IMR-90 (cell line): ENCODE data around the gene AGGF1. TPM values are rescaled to one million over a fixed set of nuclear protein-coding genes. Genes with fewer than 3 reads are reported as not detected.

Experiments used
- ATAC-seq: fragments of 200-7000 bp; cut with Tn5 transposase; 2 replicates; pipeline ENCODE4 v1.9.1; 2020; ENCODE audit warnings: low read depth, mild to moderate bottlenecking, moderate library complexity
- BruUV-seq: library from RNA; stranded (reverse); fragments of 400-500 nt; replicated peaks from 2 replicates; lab custom pipeline; 2021; lab: Mats Ljungman, UMichigan
- CTCF ChIA-PET: fragments of 300-600 bp; formaldehyde crosslinking; extraction: SDS; loops from one replicate; lab custom pipeline; 2021; ENCODE audit warnings: antibody characterized with exemption; lab: Yijun Ruan, JAX
- POLR2A ChIA-PET: fragments of 300-600 bp; sonication (Branson Sonifier 250); formaldehyde crosslinking; loops from one replicate; lab custom pipeline; 2022; ENCODE audit warnings: antibody characterized with exemption; ENCODE audit not compliant: unreplicated experiment; lab: Charles Lee
- DNase-seq: peaks from one replicate; pipeline ENCODE4 v3.0.0; 2013
- H2AFZ ChIP-seq: replicated peaks from 2 replicates; pipeline ENCODE3; 2013; ENCODE audit warnings: low read length, mild to moderate bottlenecking; ENCODE audit not compliant: poor library complexity
- H2AK5ac ChIP-seq: 2 replicates; pipeline ENCODE4 v1.6.1; 2013; ENCODE audit warnings: low read depth, low read length, inconsistent platforms
- H2AK9ac ChIP-seq: replicated peaks from 2 replicates; pipeline ENCODE3; 2013; ENCODE audit warnings: mild to moderate bottlenecking, low read depth, low read length, moderate library complexity; ENCODE audit not compliant: poor library complexity
- H2BK120ac ChIP-seq: 2 replicates; pipeline ENCODE4 v1.6.1; 2013; ENCODE audit warnings: low read depth, low read length, inconsistent platforms
- H2BK15ac ChIP-seq: 3 replicates; pipeline ENCODE4 v1.6.1; 2013; ENCODE audit warnings: low read depth, low read length, inconsistent platforms
- H2BK20ac ChIP-seq: 2 replicates; pipeline ENCODE4 v1.6.1; 2013; ENCODE audit warnings: low read depth, mild to moderate bottlenecking, inconsistent platforms, low read length, moderate library complexity
- H2BK5ac ChIP-seq: 2 replicates; pipeline ENCODE4 v1.6.1; 2013; ENCODE audit warnings: mild to moderate bottlenecking, low read depth, low read length, inconsistent platforms; ENCODE audit not compliant: poor library complexity, severe bottlenecking
- H3K14ac ChIP-seq: replicated peaks from 2 replicates; pipeline ENCODE4 v1.6.1; 2013; ENCODE audit warnings: low read depth, low read length, inconsistent platforms
- H3K18ac ChIP-seq: 2 replicates; pipeline ENCODE4 v1.6.1; 2013; ENCODE audit warnings: low read depth, low read length, control low read depth
- H3K23ac ChIP-seq: 2 replicates; pipeline ENCODE4 v1.6.1; 2013; ENCODE audit warnings: low read depth, low read length, inconsistent platforms
- H3K27ac ChIP-seq: 2 replicates; pipeline ENCODE4 v1.5.1; 2013; ENCODE audit warnings: mild to moderate bottlenecking, control low read depth, low read length; ENCODE audit not compliant: insufficient read depth
- H3K27me3 ChIP-seq: 2 replicates; pipeline ENCODE4 v1.6.1; 2013; ENCODE audit warnings: low read length; ENCODE audit not compliant: control insufficient read depth, insufficient read depth
- H3K36me3 ChIP-seq: 2 replicates; pipeline ENCODE4 v1.6.1; 2013; ENCODE audit warnings: low read length, mixed read lengths; ENCODE audit not compliant: control insufficient read depth, insufficient read depth
- H3K4ac ChIP-seq: 2 replicates; pipeline ENCODE4 v1.6.1; 2013; ENCODE audit warnings: low read depth, low read length, inconsistent platforms
- H3K4me1 ChIP-seq: 2 replicates; pipeline ENCODE4 v1.6.1; 2013; ENCODE audit warnings: low read length, mixed read lengths; ENCODE audit not compliant: control insufficient read depth, insufficient read depth
- H3K4me2 ChIP-seq: 2 replicates; pipeline ENCODE4 v1.6.1; 2013; ENCODE audit warnings: low read depth, mild to moderate bottlenecking, control low read depth, low read length, moderate library complexity
- H3K4me3 ChIP-seq: 2 replicates; pipeline ENCODE4 v1.5.1; 2013; ENCODE audit warnings: low read depth, mild to moderate bottlenecking, control low read depth, low read length, moderate library complexity; ENCODE audit not compliant: insufficient read depth
- H3K56ac ChIP-seq: 2 replicates; pipeline ENCODE4 v1.6.1; 2013; ENCODE audit warnings: low read length, inconsistent platforms; ENCODE audit not compliant: insufficient read depth; ENCODE audit errors: extremely low read depth
- H3K79me1 ChIP-seq, 2 experiments: 2 replicates each; pipeline ENCODE4 v1.6.1; 2013; ENCODE audit warnings: low read length in 2 of 2, inconsistent platforms in 1 of 2, low read depth in 1 of 2
- H3K9ac ChIP-seq: 2 replicates; pipeline ENCODE4 v1.6.1; 2013; ENCODE audit warnings: low read depth, low read length, control low read depth
- H3K9me1 ChIP-seq: 2 replicates; pipeline ENCODE4 v1.6.1; 2013; ENCODE audit warnings: low read length, inconsistent platforms; ENCODE audit not compliant: insufficient read depth
- H3K9me3 ChIP-seq: 2 replicates; pipeline ENCODE4 v1.6.1; 2013; ENCODE audit warnings: low read length; ENCODE audit not compliant: control insufficient read depth, insufficient read depth
- H4K20me1 ChIP-seq: 2 replicates; pipeline ENCODE4 v1.6.1; 2013; ENCODE audit warnings: low read length, inconsistent platforms; ENCODE audit not compliant: insufficient read depth
- H4K5ac ChIP-seq: 2 replicates; pipeline ENCODE4 v1.6.1; 2013; ENCODE audit warnings: mild to moderate bottlenecking, low read depth, low read length, control low read depth
- H4K8ac ChIP-seq, 2 experiments: 2 replicates each; pipeline ENCODE4 v1.6.1; 2013; ENCODE audit warnings: low read depth in 2 of 2, low read length in 2 of 2, control low read depth in 1 of 2, inconsistent platforms in 1 of 2
- H4K91ac ChIP-seq: 2 replicates; pipeline ENCODE4 v1.6.1; 2013; ENCODE audit warnings: low read depth, low read length, inconsistent platforms; ENCODE audit not compliant: insufficient read depth
- BHLHE40 ChIP-seq: fragments of 150-350 bp; IDR thresholded peaks from 2 replicates; pipeline ENCODE4 v1.6.1; 2016; ENCODE audit warnings: mild to moderate bottlenecking, low read depth, low read length
- CEBPB ChIP-seq: IDR thresholded peaks from 2 replicates; pipeline ENCODE4 v1.6.1; 2012; ENCODE audit warnings: low read depth, low read length, improper control_type of control experiment
- FOS ChIP-seq: fragments of 150-350 bp; IDR thresholded peaks from 2 replicates; pipeline ENCODE4 v1.6.1; 2016; ENCODE audit warnings: low read depth, low read length
- MAZ ChIP-seq: IDR thresholded peaks from 2 replicates; pipeline ENCODE4 v1.6.1; 2012; ENCODE audit warnings: low read depth, mild to moderate bottlenecking, low read length, improper control_type of control experiment, moderate library complexity, borderline replicate concordance
- MXI1 ChIP-seq: IDR thresholded peaks from 2 replicates; pipeline ENCODE4 v1.6.1; 2012; ENCODE audit warnings: low read depth, mild to moderate bottlenecking, low read length, moderate library complexity, borderline replicate concordance
- NFE2L2 ChIP-seq: fragments of 150-350 bp; IDR thresholded peaks from 2 replicates; pipeline ENCODE4 v1.6.1; 2016; ENCODE audit warnings: low read depth, mild to moderate bottlenecking, low read length
- SMC3 ChIP-seq: fragments of 150-350 bp; IDR thresholded peaks from 2 replicates; pipeline ENCODE4 v1.6.1; 2016; ENCODE audit warnings: low read depth, mild to moderate bottlenecking, antibody characterized with exemption, low read length, moderate library complexity
- WGBS, 2 experiments: methylation state at CpG; one replicate each; pipeline versions ENCODE4 v1.1.5 to v1.1.7; 2013; ENCODE audit warnings: missing lambda C conversion rate in 2 of 2; ENCODE audit not compliant: insufficient read length in 1 of 2; ENCODE audit errors: extremely low coverage in 2 of 2; 5-methylcytosine and 5-hydroxymethylcytosine counted together
- dilution Hi-C: fragments of 300-500 bp; cut with HindIII; formaldehyde crosslinking; loops from one replicate; pipeline ENCODE4 v1.14.3; 2018; ENCODE audit warnings: low sequenced_read_pairs; ENCODE audit not compliant: unreplicated experiment
- in situ Hi-C: fragments of 300-500 bp; cut with MboI; formaldehyde crosslinking; loops from 3 replicates; pipeline ENCODE4 v1.14.3; 2019; ENCODE audit warnings: low sequenced_read_pairs, inconsistent platforms, mixed read lengths
- intact Hi-C: fragments of 100-400 bp; cut with micrococcal nuclease; formaldehyde crosslinking; loops from 2 replicates; pipeline ENCODE4 v1.10.0; 2022
- polyA plus RNA-seq, 3 experiments: library from polyadenylated mRNA; depleted of rRNA; stranded (reverse); fragments of >200 nt; gene quantifications; 2 replicates each; pipeline ENCODE4 v1.2.3, GENCODE V29; 2012; ENCODE audit warnings: low replicate concordance in 1 of 3
- total RNA-seq: library from RNA; depleted of rRNA; stranded (reverse); fragments of >200 nt; gene quantifications from 2 replicates; pipeline ENCODE4 v1.2.3, GENCODE V29; 2012
- TF ChIP-seq, protein P1 (sequence below): conservative IDR thresholded peaks from 2 replicates; pipeline ENCODE4 v1.5.1; 2012; ENCODE audit warnings: mild to moderate bottlenecking, low read depth, low read length, improper control_type of control experiment

AGGF1 gene
- total and polyA plus RNA-seq, 2 of the 4 experiments (the other 2 are of a cell fraction): 7.3 to 8.4 TPM

DNA sequence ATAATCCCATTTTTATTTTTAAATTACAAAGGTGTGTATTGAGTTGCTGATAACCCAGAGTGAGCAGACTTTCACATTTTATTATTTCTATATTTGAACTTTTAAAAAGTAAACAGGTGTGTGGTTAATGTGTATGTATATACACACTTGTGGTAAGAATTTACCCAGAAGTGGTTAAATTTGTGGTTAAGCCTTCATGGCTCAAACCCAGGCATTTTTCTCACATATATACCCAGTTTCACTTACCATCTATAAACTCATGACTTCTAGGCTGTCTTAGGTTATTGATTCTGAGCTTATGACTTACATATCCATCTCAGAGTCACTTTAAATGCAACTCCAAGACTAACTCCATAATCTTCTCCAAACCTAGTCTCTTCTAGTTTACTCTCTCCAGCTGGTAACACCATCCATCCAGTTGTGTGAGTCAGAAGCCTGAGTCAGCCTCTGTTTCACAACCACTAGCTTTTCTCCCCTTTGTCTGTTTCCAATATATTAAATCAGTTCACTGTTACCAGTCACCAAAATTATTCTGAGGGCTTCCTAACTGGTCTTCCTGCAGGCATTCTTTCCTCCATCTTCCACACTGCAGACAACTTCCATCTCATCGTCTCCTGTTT lies 36.7 kb downstream of the AGGF1 start:
- peak overlapping the region; percentile 18 for H2AFZ ChIP-seq
- H3K4me3 ChIP-seq: no peak overlapping the region
- H3K18ac ChIP-seq: peak overlapping the region; percentile 45; the same call in 1 of the 2 replicates
- peak overlapping the region in 1 of 2 experiments; percentile 44; a peak in 1 of 4 replicates for H4K8ac ChIP-seq
- TF ChIP-seq MXI1: no peak
- no peak for TF ChIP-seq SMC3
- no peak for TF ChIP-seq NFE2L2
- no peak for TF ChIP-seq MAZ
- TF ChIP-seq, protein P1, sequence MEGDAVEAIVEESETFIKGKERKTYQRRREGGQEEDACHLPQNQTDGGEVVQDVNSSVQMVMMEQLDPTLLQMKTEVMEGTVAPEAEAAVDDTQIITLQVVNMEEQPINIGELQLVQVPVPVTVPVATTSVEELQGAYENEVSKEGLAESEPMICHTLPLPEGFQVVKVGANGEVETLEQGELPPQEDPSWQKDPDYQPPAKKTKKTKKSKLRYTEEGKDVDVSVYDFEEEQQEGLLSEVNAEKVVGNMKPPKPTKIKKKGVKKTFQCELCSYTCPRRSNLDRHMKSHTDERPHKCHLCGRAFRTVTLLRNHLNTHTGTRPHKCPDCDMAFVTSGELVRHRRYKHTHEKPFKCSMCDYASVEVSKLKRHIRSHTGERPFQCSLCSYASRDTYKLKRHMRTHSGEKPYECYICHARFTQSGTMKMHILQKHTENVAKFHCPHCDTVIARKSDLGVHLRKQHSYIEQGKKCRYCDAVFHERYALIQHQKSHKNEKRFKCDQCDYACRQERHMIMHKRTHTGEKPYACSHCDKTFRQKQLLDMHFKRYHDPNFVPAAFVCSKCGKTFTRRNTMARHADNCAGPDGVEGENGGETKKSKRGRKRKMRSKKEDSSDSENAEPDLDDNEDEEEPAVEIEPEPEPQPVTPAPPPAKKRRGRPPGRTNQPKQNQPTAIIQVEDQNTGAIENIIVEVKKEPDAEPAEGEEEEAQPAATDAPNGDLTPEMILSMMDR: no peak
- TF ChIP-seq FOS: peak; percentile 95
- no peak for TF ChIP-seq BHLHE40
- peak; percentile 97 for TF ChIP-seq CEBPB
- no peaks in the 10 kb centered on the region for H3K27me3 ChIP-seq
- H2AK9ac ChIP-seq: no peak overlapping the region
- BruUV-seq: no TSS peak
- no peak overlapping the region for H2BK15ac ChIP-seq
- intact Hi-C loops (no loop called here), dilution Hi-C loops (no loop called here), in situ Hi-C loops (no loop called here)
- peak overlapping the region; percentile 24; the same call in 1 of the 2 replicates for H2BK20ac ChIP-seq
- peak; percentile 95 for ATAC-seq
- no peaks in the 10 kb centered on the region; a peak in 1 of 4 replicates for H3K79me1 ChIP-seq
- 0 out of 2 replicates have a peak overlapping the region, but pooled peaks have one; percentile 18 for H4K91ac ChIP-seq
- H2BK120ac ChIP-seq: peak overlapping the region; percentile 61
- H3K4ac ChIP-seq: peak overlapping the region; percentile 50
- H3K27ac ChIP-seq: peak overlapping the region; percentile 88; the same call in 1 of the 2 replicates
- peaks cover 7% of the 10 kb centered on the region for H3K4me1 ChIP-seq
- DNase-seq: peak; percentile 91
- no peaks in the 10 kb centered on the region for H3K9me3 ChIP-seq
- H3K23ac ChIP-seq: peak overlapping the region; percentile 51; the same call in 1 of the 2 replicates
- H3K36me3 ChIP-seq: peaks cover 10% of the 10 kb centered on the region
- peak overlapping the region; percentile 71 for H3K14ac ChIP-seq
- peaks cover 3% of the 10 kb centered on the region; the same call in 1 of the 2 replicates for H4K20me1 ChIP-seq
- H4K5ac ChIP-seq: peak overlapping the region; percentile 69; the same call in 1 of the 2 replicates
- no peak overlapping the region; the same call in 1 of the 2 replicates for H3K4me2 ChIP-seq
- POLR2A ChIA-PET: no interaction called here
- H3K56ac ChIP-seq: no peak overlapping the region
- no peak overlapping the region for H2AK5ac ChIP-seq
- H2BK5ac ChIP-seq: peak overlapping the region; percentile 41
- CTCF ChIA-PET: interaction anchor here (0.6 kb wide), 1 partner anchor 196 kb away, joined by 5 read pairs; no protein-coding TSS in a partner anchor
- WGBS, 2 experiments: no CpG with 5 or more reads among the region's 1 CpG
- no peak overlapping the region for H3K9ac ChIP-seq
- peaks cover 9% of the 10 kb centered on the region for H3K9me1 ChIP-seq
